ENCODE data around the gene FKTN. TPM values are rescaled to one million over a fixed set of nuclear protein-coding genes. Genes with fewer than 3 reads are reported as not detected.

Gene FKTN
- total and polyA plus RNA-seq, 3 experiments from 2014 or later, result 1.5 to 17.4 (median 17.3) TPM

Other genes starting within 250 kb of the FKTN start
- 1 to 10 TPM; 3.8 to 4.3 TPM for gene FSD1L, start 110.1 kb upstream of the FKTN start, total RNA-seq
- 0.53 TPM for gene FSD1L, start 110.1 kb upstream of the FKTN start, polyA plus RNA-seq
- gene TAL2, start 104.3 kb downstream of the FKTN start, total RNA-seq, result under 1 TPM in 1 of 2 experiments, not detected in 1; 0.51 TPM
- gene TAL2, start 104.3 kb downstream of the FKTN start, polyA plus RNA-seq, result not detected
- 10 to 100 TPM; 16.1 to 19.2 TPM for gene TMEM38B, start 136.4 kb downstream of the FKTN start, total RNA-seq
- gene TMEM38B, start 136.4 kb downstream of the FKTN start, polyA plus RNA-seq, result 18.5 TPM

Measured in CD8-positive, alpha-beta memory T cell (primary cell).